ENCODE data around the gene PYGO2. TPM values are rescaled to one million over a fixed set of nuclear protein-coding genes. Genes with fewer than 3 reads are reported as not detected.

The PYGO2 gene
- 10 to 100 TPM; 14.3 to 15.8 TPM for polyA plus RNA-seq

DNA sequence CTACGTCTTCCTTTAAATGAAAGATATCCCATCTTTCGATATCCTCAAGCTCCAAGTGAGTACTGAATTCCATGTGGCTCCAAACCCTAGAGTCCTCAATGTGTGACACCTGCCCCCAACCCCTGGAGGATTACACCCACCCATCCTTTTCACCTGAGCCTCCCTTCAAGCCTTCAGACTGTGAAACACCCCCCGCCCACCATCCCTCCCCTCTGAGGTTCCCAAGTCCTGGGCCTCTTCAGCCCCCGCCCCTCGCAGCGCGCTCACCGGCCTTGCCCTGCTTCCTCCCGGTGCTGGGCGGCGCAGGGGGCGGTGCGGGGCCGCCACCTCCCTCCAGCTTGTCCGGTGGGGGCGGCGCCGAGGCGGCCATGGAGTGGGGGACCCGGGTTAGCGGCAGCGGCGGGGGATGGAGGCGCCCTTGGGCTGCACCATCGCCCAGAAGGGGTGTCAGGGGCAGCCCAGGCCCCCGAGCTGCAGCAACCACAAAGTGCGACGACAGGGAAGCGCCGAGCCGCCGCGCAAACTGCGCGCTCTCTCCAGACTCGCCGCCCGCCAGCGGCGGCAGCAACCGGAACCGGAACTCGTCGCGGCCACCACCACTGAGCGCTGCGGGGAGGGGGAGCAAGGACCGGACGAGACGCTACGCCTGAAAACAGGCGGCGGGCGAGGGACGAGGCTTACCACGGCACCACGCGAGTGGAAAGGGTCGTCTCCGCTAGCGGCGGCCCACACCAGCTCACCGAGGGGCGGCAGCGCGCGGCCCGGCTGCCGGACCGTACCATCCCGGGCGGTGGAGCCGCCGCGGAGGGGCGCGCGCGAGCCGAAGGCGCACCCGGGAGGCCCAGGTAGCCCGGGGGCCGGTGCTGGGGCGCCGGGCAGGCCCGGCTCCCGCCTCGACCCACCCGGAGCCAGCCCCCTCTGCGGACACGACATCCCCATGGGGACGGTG lies at the start of gene PYGO2:
Gene PYGO2 (minus strand): TSS at position 576 of the 949 bp plus-strand sequence. CDS start 206 bp downstream, at position 370.
- peak within 1 kb of the TSS; percentile 89 to 95 for H3K4me3 ChIP-seq (ENCODE audit: low read depth in 1 of 2, low read length in 2 of 2)
- no peaks in the 10 kb centered on the region for H3K27me3 ChIP-seq (ENCODE audit: control insufficient read depth in 1 of 2, insufficient read depth in 2 of 2, low read length in 2 of 2)
- H3K4me1 ChIP-seq (ENCODE audit: control insufficient read depth in 2 of 2, insufficient read depth in 2 of 2, low read length in 1 of 2): peaks cover 6 to 9% of the 10 kb centered on the region in 2 donors
- peaks cover 13 to 38% of the 10 kb centered on the region in 2 donors for H3K36me3 ChIP-seq (ENCODE audit: control insufficient read depth in 2 of 2, insufficient read depth in 2 of 2, low read length in 1 of 2)
- H3K9me3 ChIP-seq (ENCODE audit: control insufficient read depth in 2 of 2, insufficient read depth in 1 of 2, low read depth in 1 of 2, low read length in 1 of 2): no peaks in the 10 kb centered on the region
- peak within 1 kb of the TSS; percentile 95 to 99 for H3K27ac ChIP-seq (ENCODE audit: low read depth in 2 of 2, low read length in 1 of 2)
- 0 to 1% methylated on average over 54 to 93 of the region's 93 CpGs for WGBS, 2 donors

DNA sequence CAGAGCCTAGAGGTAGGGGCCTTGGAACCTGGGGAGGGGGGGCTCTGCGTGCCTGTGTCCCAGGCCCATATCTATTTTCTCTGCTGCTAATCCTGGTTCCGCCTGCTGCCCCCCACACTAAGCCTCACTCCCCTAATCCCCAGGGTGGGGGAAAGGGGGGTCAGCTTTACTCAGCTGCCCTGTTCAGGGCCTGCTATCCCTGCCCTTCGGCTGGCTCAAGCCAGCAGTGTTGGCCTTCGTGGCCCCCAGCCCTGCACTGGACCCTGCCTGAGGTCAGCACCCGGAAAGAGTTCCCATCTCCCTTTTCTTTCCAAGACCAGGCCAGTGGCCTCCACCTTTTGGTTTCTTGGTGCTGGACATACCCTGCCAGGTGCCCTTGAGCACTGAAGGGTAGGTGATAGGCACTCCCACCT lies 49.4 kb upstream of the PYGO2 start:
- Histone ChIP-seq H3K4me3 (ENCODE audit: low read depth in 1 of 2, low read length in 2 of 2) (peak overlapping the region; percentile 18 to 87), H3K4me1 (ENCODE audit: control insufficient read depth in 2 of 2, insufficient read depth in 2 of 2, low read length in 1 of 2) (peaks cover 21 to 50% of the 10 kb centered on the region in 2 donors), H3K36me3 (ENCODE audit: control insufficient read depth in 2 of 2, insufficient read depth in 2 of 2, low read length in 1 of 2) (peaks cover 8 to 31% of the 10 kb centered on the region in 2 donors), H3K27me3 (ENCODE audit: control insufficient read depth in 1 of 2, insufficient read depth in 2 of 2, low read length in 2 of 2) (no peaks in the 10 kb centered on the region), H3K27ac (ENCODE audit: low read depth in 2 of 2, low read length in 1 of 2) (peak overlapping the region; percentile 98), H3K9me3 (ENCODE audit: control insufficient read depth in 2 of 2, insufficient read depth in 1 of 2, low read depth in 1 of 2, low read length in 1 of 2) (no peaks in the 10 kb centered on the region)
- 47 to 57% methylated on average over 5 of the region's 5 CpGs for WGBS, 2 donors

DNA sequence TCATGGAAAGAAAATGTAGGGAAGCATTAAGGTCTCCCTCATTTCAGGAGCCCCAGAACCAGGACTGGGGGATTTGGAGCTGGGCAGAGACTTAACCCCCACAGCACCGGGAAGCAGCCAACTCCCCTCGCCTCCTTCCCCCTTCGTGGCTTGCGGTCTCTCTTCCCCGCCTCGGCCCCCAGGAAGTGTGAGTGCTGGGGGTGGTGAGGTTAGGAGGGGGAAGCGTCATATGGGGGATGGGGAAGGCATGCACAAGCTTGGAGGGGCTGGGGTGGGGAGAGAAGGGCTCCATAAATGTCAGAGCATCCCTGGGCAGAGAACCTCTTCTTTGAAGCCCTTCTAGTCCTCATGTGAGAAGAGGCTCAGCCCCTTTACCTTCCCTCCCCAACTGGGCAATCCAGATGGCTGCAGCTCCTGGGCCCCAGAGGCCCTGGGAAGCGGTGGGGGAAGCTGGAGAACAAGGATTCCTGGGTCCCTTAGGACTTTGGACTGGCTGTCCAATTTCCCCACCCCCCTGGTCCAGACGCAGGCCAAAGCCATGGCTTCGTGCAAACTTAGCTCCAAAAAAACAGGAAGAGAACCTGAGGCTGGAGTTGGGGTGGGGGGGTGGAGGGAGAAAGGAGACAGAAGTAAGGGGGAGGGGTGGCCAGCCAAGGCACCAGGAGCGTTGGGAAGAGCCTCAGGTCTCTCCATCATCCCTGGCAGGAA lies 48.8 kb upstream of the PYGO2 start:
- H3K27me3 ChIP-seq (ENCODE audit: control insufficient read depth in 1 of 2, insufficient read depth in 2 of 2, low read length in 2 of 2): no peaks in the 10 kb centered on the region
- peaks cover 17 to 50% of the 10 kb centered on the region in 2 donors for H3K4me1 ChIP-seq (ENCODE audit: control insufficient read depth in 2 of 2, insufficient read depth in 2 of 2, low read length in 1 of 2)
- peaks cover 8 to 25% of the 10 kb centered on the region in 2 donors for H3K36me3 ChIP-seq (ENCODE audit: control insufficient read depth in 2 of 2, insufficient read depth in 2 of 2, low read length in 1 of 2)
- H3K4me3 ChIP-seq (ENCODE audit: low read depth in 1 of 2, low read length in 2 of 2): peak overlapping the region; percentile 66 to 87
- H3K27ac ChIP-seq (ENCODE audit: low read depth in 2 of 2, low read length in 1 of 2): peak overlapping the region; percentile 98
- H3K9me3 ChIP-seq (ENCODE audit: control insufficient read depth in 2 of 2, insufficient read depth in 1 of 2, low read depth in 1 of 2, low read length in 1 of 2): no peaks in the 10 kb centered on the region
- 36 to 44% methylated on average over 10 to 11 of the region's 11 CpGs for WGBS, 2 donors

DNA sequence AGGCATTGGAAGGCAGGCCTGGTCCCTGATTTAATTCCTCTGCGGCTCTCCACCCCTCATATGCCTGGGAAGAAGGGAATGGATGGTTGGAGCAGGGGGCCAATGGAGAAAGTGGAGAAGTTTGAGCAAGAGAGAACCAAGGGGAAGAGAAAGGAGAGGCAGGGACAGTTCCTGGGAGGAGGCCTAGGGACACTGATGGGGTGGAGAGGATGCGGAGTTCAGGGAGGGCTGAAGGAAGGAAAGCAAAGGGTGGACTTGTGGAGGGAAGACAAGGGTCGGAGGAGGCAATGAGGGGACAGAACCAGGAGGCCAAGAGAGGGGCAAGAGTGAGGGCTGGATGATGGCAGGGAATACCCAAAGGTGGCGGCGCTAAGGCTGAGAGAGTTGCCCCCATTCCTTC lies 48.2 kb upstream of the PYGO2 start:
- Histone ChIP-seq H3K27me3 (ENCODE audit: control insufficient read depth in 1 of 2, insufficient read depth in 2 of 2, low read length in 2 of 2) (no peaks in the 10 kb centered on the region), H3K4me1 (ENCODE audit: control insufficient read depth in 2 of 2, insufficient read depth in 2 of 2, low read length in 1 of 2) (peaks cover 11 to 48% of the 10 kb centered on the region in 2 donors), H3K9me3 (ENCODE audit: control insufficient read depth in 2 of 2, insufficient read depth in 1 of 2, low read depth in 1 of 2, low read length in 1 of 2) (no peaks in the 10 kb centered on the region), H3K4me3 (ENCODE audit: low read depth in 1 of 2, low read length in 2 of 2) (peak overlapping the region; percentile 66 to 87), H3K27ac (ENCODE audit: low read depth in 2 of 2, low read length in 1 of 2) (peak overlapping the region; percentile 98), H3K36me3 (ENCODE audit: control insufficient read depth in 2 of 2, insufficient read depth in 2 of 2, low read length in 1 of 2) (peaks cover 6 to 18% of the 10 kb centered on the region in 2 donors)
- WGBS, 2 donors: 64% methylated on average over 5 of the region's 5 CpGs

GRCh38 chr1:155009221-155009711 lies 47.7 kb upstream of the PYGO2 start:
- Histone ChIP-seq H3K36me3 (ENCODE audit: control insufficient read depth in 2 of 2, insufficient read depth in 2 of 2, low read length in 1 of 2) (peaks cover under 1 to 14% of the 10 kb centered on the region in 2 donors), H3K4me3 (ENCODE audit: low read depth in 1 of 2, low read length in 2 of 2) (peak overlapping the region; percentile 66 to 87), H3K4me1 (ENCODE audit: control insufficient read depth in 2 of 2, insufficient read depth in 2 of 2, low read length in 1 of 2) (peaks cover 11 to 50% of the 10 kb centered on the region in 2 donors), H3K27ac (ENCODE audit: low read depth in 2 of 2, low read length in 1 of 2) (peak overlapping the region; percentile 98), H3K9me3 (ENCODE audit: control insufficient read depth in 2 of 2, insufficient read depth in 1 of 2, low read depth in 1 of 2, low read length in 1 of 2) (no peaks in the 10 kb centered on the region), H3K27me3 (ENCODE audit: control insufficient read depth in 1 of 2, insufficient read depth in 2 of 2, low read length in 2 of 2) (no peaks in the 10 kb centered on the region)
- WGBS, 2 donors: 47 to 67% methylated on average over 8 to 12 of the region's 12 CpGs

DNA sequence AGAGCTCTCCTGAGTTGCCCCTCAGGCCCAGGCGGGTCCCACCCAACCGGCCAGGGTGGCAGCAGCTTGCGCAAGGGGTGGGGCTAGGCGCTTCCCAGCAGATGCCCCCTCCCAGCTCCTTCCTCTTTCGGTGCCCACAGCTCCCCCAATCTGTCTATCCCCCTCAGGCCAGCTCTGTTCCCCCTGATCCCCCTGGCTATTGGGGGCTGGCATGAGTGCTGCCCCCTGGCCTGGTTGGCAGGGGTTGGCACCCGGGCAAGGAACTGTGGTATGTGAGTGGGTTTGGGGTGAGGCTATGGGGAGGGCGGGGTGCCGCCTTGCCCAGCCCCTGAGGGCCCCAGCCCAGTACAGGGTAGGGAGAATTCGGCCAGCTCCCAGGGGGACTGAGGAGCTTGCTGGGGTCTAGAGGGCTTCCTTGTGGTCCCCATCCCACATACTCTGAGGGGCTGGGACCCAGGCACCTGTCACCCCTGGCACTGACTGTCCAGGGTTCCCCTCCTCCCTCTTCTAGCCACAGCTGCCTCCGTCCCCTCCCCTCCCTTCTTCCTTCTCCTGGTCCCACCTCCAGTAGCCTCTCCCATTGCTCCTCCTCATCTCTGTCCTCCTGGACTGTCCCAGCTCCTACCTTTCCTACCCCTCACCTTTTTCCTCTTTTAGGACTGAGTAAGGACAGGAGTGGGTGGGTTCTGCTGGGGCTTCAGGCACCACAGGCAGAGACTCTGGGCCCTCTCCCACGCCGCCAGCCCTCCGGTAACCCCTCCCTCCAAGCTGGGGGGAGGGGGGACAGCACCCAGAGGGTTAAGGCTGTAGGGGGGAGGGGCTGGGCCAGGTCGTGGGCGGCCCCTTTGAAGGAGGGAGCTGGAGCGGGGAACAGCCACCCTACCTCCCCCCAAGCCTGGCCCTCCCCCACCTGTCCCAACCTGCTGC lies 46.7 kb upstream of the PYGO2 start:
- Histone ChIP-seq H3K4me3 (ENCODE audit: low read depth in 1 of 2, low read length in 2 of 2) (peak overlapping the region; percentile 66 to 87), H3K36me3 (ENCODE audit: control insufficient read depth in 2 of 2, insufficient read depth in 2 of 2, low read length in 1 of 2) (peaks cover 0 to 5% of the 10 kb centered on the region in 2 donors), H3K9me3 (ENCODE audit: control insufficient read depth in 2 of 2, insufficient read depth in 1 of 2, low read depth in 1 of 2, low read length in 1 of 2) (no peaks in the 10 kb centered on the region), H3K27me3 (ENCODE audit: control insufficient read depth in 1 of 2, insufficient read depth in 2 of 2, low read length in 2 of 2) (no peaks in the 10 kb centered on the region), H3K27ac (ENCODE audit: low read depth in 2 of 2, low read length in 1 of 2) (peak overlapping the region; percentile 98), H3K4me1 (ENCODE audit: control insufficient read depth in 2 of 2, insufficient read depth in 2 of 2, low read length in 1 of 2) (peaks cover 11 to 47% of the 10 kb centered on the region in 2 donors)
- WGBS, 2 donors: 39 to 41% methylated on average over 14 to 16 of the region's 16 CpGs

- Histone ChIP-seq H3K27ac (ENCODE audit: low read depth in 2 of 2, low read length in 1 of 2) (peak overlapping the region; percentile 98), H3K27me3 (ENCODE audit: control insufficient read depth in 1 of 2, insufficient read depth in 2 of 2, low read length in 2 of 2) (no peaks in the 10 kb centered on the region), H3K4me3 (ENCODE audit: low read depth in 1 of 2, low read length in 2 of 2) (peak overlapping the region in 1 of 2 donors; percentile 87), H3K36me3 (ENCODE audit: control insufficient read depth in 2 of 2, insufficient read depth in 2 of 2, low read length in 1 of 2) (peaks cover 0 to 3% of the 10 kb centered on the region in 2 donors), H3K4me1 (ENCODE audit: control insufficient read depth in 2 of 2, insufficient read depth in 2 of 2, low read length in 1 of 2) (peaks cover 11 to 39% of the 10 kb centered on the region in 2 donors), H3K9me3 (ENCODE audit: control insufficient read depth in 2 of 2, insufficient read depth in 1 of 2, low read depth in 1 of 2, low read length in 1 of 2) (no peaks in the 10 kb centered on the region)
- 31 to 42% methylated on average over 6 of the region's 6 CpGs for WGBS, 2 donors
Observed at GRCh38 chr1:155007251-155007828, 45.8 kb upstream of the PYGO2 start.

GRCh38 chr1:155006601-155007101 lies 45.1 kb upstream of the PYGO2 start:
- WGBS, 2 donors: 30 to 31% methylated on average over 2 of the region's 2 CpGs
- H3K4me1 ChIP-seq (ENCODE audit: control insufficient read depth in 2 of 2, insufficient read depth in 2 of 2, low read length in 1 of 2): peaks cover 5 to 33% of the 10 kb centered on the region in 2 donors
- no peak overlapping the region for H3K4me3 ChIP-seq (ENCODE audit: low read depth in 1 of 2, low read length in 2 of 2)
- peaks cover 0 to 3% of the 10 kb centered on the region in 2 donors for H3K36me3 ChIP-seq (ENCODE audit: control insufficient read depth in 2 of 2, insufficient read depth in 2 of 2, low read length in 1 of 2)
- no peaks in the 10 kb centered on the region for H3K27me3 ChIP-seq (ENCODE audit: control insufficient read depth in 1 of 2, insufficient read depth in 2 of 2, low read length in 2 of 2)
- peak overlapping the region; percentile 98 for H3K27ac ChIP-seq (ENCODE audit: low read depth in 2 of 2, low read length in 1 of 2)
- no peaks in the 10 kb centered on the region for H3K9me3 ChIP-seq (ENCODE audit: control insufficient read depth in 2 of 2, insufficient read depth in 1 of 2, low read depth in 1 of 2, low read length in 1 of 2)

All from esophagus (tissue), 2 donors.